Measurements from ENCODE around the gene RHOF. TPM values are rescaled to one million over a fixed set of nuclear protein-coding genes. Genes with fewer than 3 reads are reported as not detected.

Gene RHOF
- total and polyA plus RNA-seq, 4 donors, result 15.1 to 34.7 (median 24.8) TPM

DNA sequence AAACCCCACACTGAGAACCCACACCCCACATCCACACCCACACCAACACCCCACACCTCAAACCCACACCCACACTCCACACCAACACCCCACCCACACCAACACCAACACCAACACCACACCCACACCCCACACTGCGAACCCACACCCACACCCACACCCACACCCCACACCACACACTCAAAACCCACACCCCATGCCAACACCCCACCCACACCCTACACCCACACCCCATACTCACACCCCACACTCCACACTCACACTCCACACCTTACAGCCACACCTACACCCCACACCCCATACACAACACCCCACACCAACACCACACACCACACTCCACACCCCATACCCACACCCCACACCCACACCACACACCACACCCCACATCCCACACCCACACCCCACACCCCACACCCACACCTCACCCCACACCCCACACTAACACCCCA, 43.0 kb downstream of the RHOF start:
- H3K27me3 ChIP-seq (ENCODE audit: control insufficient read depth in 3 of 3, insufficient read depth in 3 of 3, low read length in 2 of 3), result no peaks in the 10 kb centered on the region
- H3K9ac ChIP-seq (ENCODE audit: insufficient read depth in 1 of 2, low read length in 2 of 2), result no peak overlapping the region
- H3K4me1 ChIP-seq (ENCODE audit: control insufficient read depth in 5 of 5, insufficient read depth in 5 of 5, low read length in 5 of 5), result peaks cover 0 to 12% (median 0%) of the 10 kb centered on the region in 5 donors
- no peak for DNase-seq
- no peak overlapping the region for H3K4me3 ChIP-seq
- WGBS, 2 donors, result 0 to 100% methylated on average over 1 of the region's 1 CpG
- no peak for TF ChIP-seq CTCF (IDR thresholded peaks at IDR 0.05; ENCODE audit: control extremely low read depth, extremely low read depth)
- peaks cover 4 to 9% (median 8%) of the 10 kb centered on the region in 4 donors for H3K36me3 ChIP-seq (ENCODE audit: control insufficient read depth in 4 of 4, insufficient read depth in 4 of 4, low read length in 4 of 4)
- H3K27ac ChIP-seq (ENCODE audit: low read depth in 1 of 2, low read length in 1 of 2), result no peak overlapping the region
- ATAC-seq (ENCODE audit: insufficient read depth, low FRiP score), result no peak
- no peaks in the 10 kb centered on the region for H3K9me3 ChIP-seq (ENCODE audit: control insufficient read depth in 4 of 4, insufficient read depth in 3 of 4, low read length in 3 of 4)

- H3K9me3 ChIP-seq (ENCODE audit: control insufficient read depth in 4 of 4, insufficient read depth in 3 of 4, low read length in 3 of 4), result no peaks in the 10 kb centered on the region
- no peak overlapping the region for H3K4me3 ChIP-seq
- DNase-seq (no peak), ATAC-seq (ENCODE audit: insufficient read depth, low FRiP score) (no peak)
- peaks cover 4 to 8% (median 7%) of the 10 kb centered on the region in 4 donors for H3K36me3 ChIP-seq (ENCODE audit: control insufficient read depth in 4 of 4, insufficient read depth in 4 of 4, low read length in 4 of 4)
- no peak for TF ChIP-seq CTCF (IDR thresholded peaks at IDR 0.05; ENCODE audit: control extremely low read depth, extremely low read depth)
- no peaks in the 10 kb centered on the region for H3K27me3 ChIP-seq (ENCODE audit: control insufficient read depth in 3 of 3, insufficient read depth in 3 of 3, low read length in 2 of 3)
- peaks cover 0 to 12% (median 0%) of the 10 kb centered on the region in 5 donors for H3K4me1 ChIP-seq (ENCODE audit: control insufficient read depth in 5 of 5, insufficient read depth in 5 of 5, low read length in 5 of 5)
- H3K27ac ChIP-seq (ENCODE audit: low read depth in 1 of 2, low read length in 1 of 2), result no peak overlapping the region
- no peak overlapping the region for H3K9ac ChIP-seq (ENCODE audit: insufficient read depth in 1 of 2, low read length in 2 of 2)
- 87 to 91% methylated on average over 10 of the region's 10 CpGs for WGBS, 2 donors
These were observed 44.2 kb downstream of the RHOF start for GRCh38 chr12:121749267-121749666.

GRCh38 chr12:121748571-121749265, 44.8 kb downstream of the RHOF start:
- H3K36me3 ChIP-seq (ENCODE audit: control insufficient read depth in 4 of 4, insufficient read depth in 4 of 4, low read length in 4 of 4), result peaks cover 4 to 8% (median 7%) of the 10 kb centered on the region in 4 donors
- DNase-seq (peak; percentile 79 to 86 (median 80)), ATAC-seq (ENCODE audit: insufficient read depth, low FRiP score) (no peak)
- no peak for TF ChIP-seq CTCF (IDR thresholded peaks at IDR 0.05; ENCODE audit: control extremely low read depth, extremely low read depth)
- peaks cover 0 to 12% (median 0%) of the 10 kb centered on the region in 5 donors for H3K4me1 ChIP-seq (ENCODE audit: control insufficient read depth in 5 of 5, insufficient read depth in 5 of 5, low read length in 5 of 5)
- H3K9me3 ChIP-seq (ENCODE audit: control insufficient read depth in 4 of 4, insufficient read depth in 3 of 4, low read length in 3 of 4), result no peaks in the 10 kb centered on the region
- no peak overlapping the region for H3K27ac ChIP-seq (ENCODE audit: low read depth in 1 of 2, low read length in 1 of 2)
- no peak overlapping the region for H3K9ac ChIP-seq (ENCODE audit: insufficient read depth in 1 of 2, low read length in 2 of 2)
- no peaks in the 10 kb centered on the region for H3K27me3 ChIP-seq (ENCODE audit: control insufficient read depth in 3 of 3, insufficient read depth in 3 of 3, low read length in 2 of 3)
- 46 to 54% methylated on average over 17 of the region's 17 CpGs for WGBS, 2 donors
- no peak overlapping the region for H3K4me3 ChIP-seq
